ENCODE data around the gene ZPLD1. TPM values are rescaled to one million over a fixed set of nuclear protein-coding genes. Genes with fewer than 3 reads are reported as not detected.

Gene ZPLD1
- total RNA-seq, 1 experiment from 2014 or later, result not detected

- Histone ChIP-seq H3K23me2 (ENCODE audit: insufficient read length, low read depth, low read length, poor library complexity, severe bottlenecking) (no peaks in the 10 kb centered on the region), H3K56ac (ENCODE audit: insufficient read length, low read depth, low read length) (no peak overlapping the region), H4K5ac (ENCODE audit: insufficient read length, low read depth, low read length) (no peak overlapping the region), H2BK5ac (ENCODE audit: insufficient read length, low read length) (no peak overlapping the region), H3K18ac (ENCODE audit: insufficient read length, low read depth, low read length) (no peak overlapping the region), H3K79me1 (ENCODE audit: insufficient read depth, low read depth, low read length, poor library complexity, severe bottlenecking) (no peaks in the 10 kb centered on the region), H2BK12ac (ENCODE audit: insufficient read length, low read depth, low read length) (no peak overlapping the region), H3T11ph (ENCODE audit: low read length) (no peak overlapping the region), H3K4ac (ENCODE audit: low read depth, low read length) (no peak overlapping the region), H3K4me1 (ENCODE audit: insufficient read depth, low read length) (no peaks in the 10 kb centered on the region), H2BK120ac (ENCODE audit: low read depth, low read length, poor library complexity, severe bottlenecking) (no peak overlapping the region), H2BK20ac (ENCODE audit: low read depth, low read length, poor library complexity, severe bottlenecking) (no peak overlapping the region), H3K27me3 (ENCODE audit: insufficient read depth, low read length) (no peaks in the 10 kb centered on the region), H3K9ac (ENCODE audit: extremely low read depth, insufficient read length, low read length) (no peak overlapping the region), H4K20me1 (ENCODE audit: control insufficient read depth, insufficient read depth, insufficient read length) (no peaks in the 10 kb centered on the region), H3K79me2 (ENCODE audit: insufficient read depth, low read length) (no peaks in the 10 kb centered on the region), H3K14ac (ENCODE audit: insufficient read depth, low read length) (no peak overlapping the region), H2BK15ac (ENCODE audit: low read depth, low read length) (no peak overlapping the region), H4K8ac (replicated peaks; ENCODE audit: insufficient read length, low read depth, low read length) (no peak overlapping the region), H2AFZ (ENCODE audit: low read length) (no peak overlapping the region), H3K27ac (ENCODE audit: insufficient read length, low read depth, low read length) (no peak overlapping the region), H2AK5ac (ENCODE audit: insufficient read length, low read length) (no peak overlapping the region), H4K91ac (ENCODE audit: insufficient read length, low read depth, low read length) (no peak overlapping the region), H3K9me3 (ENCODE audit: control insufficient read depth, low read depth, low read length) (no peaks in the 10 kb centered on the region), H3K23ac (ENCODE audit: insufficient read length, low read depth, low read length) (no peak overlapping the region), H3K4me2 (ENCODE audit: insufficient read depth, insufficient read length, low read length) (no peak overlapping the region)
- no peak overlapping the region for H3K27ac Mint-ChIP-seq
- H3K9me3 Mint-ChIP-seq, result peaks cover 20 to 23% of the 10 kb centered on the region in 2 experiments; a peak in 4 of 5 replicates
- DNase-seq, result no peak
- H3K36me3 Mint-ChIP-seq (ENCODE audit: insufficient read depth in 1 of 3, low read depth in 3 of 3), result peaks cover 0 to 21% (median 1%) of the 10 kb centered on the region in 3 experiments; a peak in 4 of 7 replicates
- H3K27me3 Mint-ChIP-seq (ENCODE audit: low read depth), result no peaks in the 10 kb centered on the region
- H3K4me1 Mint-ChIP-seq, result no peaks in the 10 kb centered on the region
- H3K4me3 Mint-ChIP-seq, result no peak overlapping the region
- no peak for TF ChIP-seq CTCF (conservative IDR thresholded peaks at IDR 0.05)
These were observed 53.5 kb downstream of the ZPLD1 start for GRCh38 chr3:102488331-102488730.

Data from H9 (cell line).